Smooth muscle cell (in vitro differentiated cells): ENCODE data around the gene BACE2. TPM values are rescaled to one million over a fixed set of nuclear protein-coding genes. Genes with fewer than 3 reads are reported as not detected.

ENCODE experiments used
- DNase-seq: peaks from one replicate; lab custom pipeline; 2025; ENCODE audit not compliant: unreplicated experiment; lab: John Stamatoyannopoulos, UW
- H2AFZ ChIP-seq: fragments of 200-600 bp; sonication (generic); 2 replicates; pipeline ENCODE4 v1.6.0; 2016; ENCODE audit warnings: antibody characterized with exemption, low read depth, mild to moderate bottlenecking
- H3F3A ChIP-seq: fragments of 200-600 bp; sonication (generic); 2 replicates; pipeline ENCODE4 v1.6.0; 2017; ENCODE audit warnings: antibody characterized with exemption, low read depth
- H3K27ac ChIP-seq: fragments of 200-600 bp; sonication (generic); 2 replicates; pipeline ENCODE4 v1.5.1; 2016; ENCODE audit warnings: low read depth, mild to moderate bottlenecking
- H3K27me3 ChIP-seq: fragments of 200-600 bp; sonication (generic); 2 replicates; pipeline ENCODE4 v1.6.1; 2016; ENCODE audit warnings: low read depth, mild to moderate bottlenecking
- H3K36me3 ChIP-seq: fragments of 200-600 bp; sonication (generic); 2 replicates; pipeline ENCODE4 v1.5.1; 2016; ENCODE audit warnings: low read depth
- H3K4me1 ChIP-seq: fragments of 200-600 bp; sonication (generic); 2 replicates; pipeline ENCODE4 v1.5.1; 2016; ENCODE audit warnings: low read depth
- H3K4me2 ChIP-seq: fragments of 200-600 bp; sonication (generic); 2 replicates; pipeline ENCODE4 v1.6.0; 2016; ENCODE audit warnings: mild to moderate bottlenecking
- H3K4me3 ChIP-seq: fragments of 200-600 bp; sonication (generic); 2 replicates; pipeline ENCODE4 v1.5.1; 2016; ENCODE audit warnings: mild to moderate bottlenecking
- H3K79me2 ChIP-seq: fragments of 200-600 bp; sonication (generic); 2 replicates; pipeline ENCODE4 v1.6.0; 2016; ENCODE audit warnings: low read depth, mild to moderate bottlenecking
- H3K9ac ChIP-seq: fragments of 200-600 bp; sonication (generic); 2 replicates; pipeline ENCODE4 v1.6.0; 2016; ENCODE audit warnings: low read depth
- H3K9me3 ChIP-seq: fragments of 200-600 bp; sonication (generic); replicated peaks from 2 replicates; pipeline ENCODE4 v1.5.1; 2016; ENCODE audit warnings: low read depth
- H4K20me1 ChIP-seq: fragments of 200-600 bp; sonication (generic); 2 replicates; pipeline ENCODE4 v1.6.0; 2016; ENCODE audit warnings: low read depth
- CTCF ChIP-seq: fragments of 200-600 bp; sonication (generic); IDR thresholded peaks from 2 replicates; pipeline ENCODE4 v1.5.1; 2017; ENCODE audit warnings: borderline replicate concordance, mild to moderate bottlenecking, antibody characterized with exemption; ENCODE audit not compliant: insufficient read depth, poor library complexity, severe bottlenecking
- WGBS: methylation state at CpG from one replicate; pipeline ENCODE4 v1.1.7; 2016; ENCODE audit warnings: low lambda C conversion rate; 5-methylcytosine and 5-hydroxymethylcytosine counted together
- polyA plus RNA-seq: library from polyadenylated mRNA; unstranded; fragments of >200 nt; fragmentation: Nextera tagmentation; extraction: Ambion mirVana; gene quantifications from 2 replicates; pipeline ENCODE4 v1.2.1, GENCODE V29; 2016
- total RNA-seq: library from RNA; depleted of rRNA; stranded (reverse); fragments of >200 nt; gene quantifications from 2 replicates; pipeline ENCODE4 v1.2.3, GENCODE V29; 2014

BACE2 gene
- total and polyA plus RNA-seq, 2 experiments from 2014 or later, result 25.3 to 33.3 TPM

- H3K4me2 ChIP-seq, result no peak overlapping the region
Measured at GRCh38 chr21:41164052-41164451, 3.9 kb upstream of the BACE2 start.

GRCh38 chr21:41164981-41165655, 2.8 kb upstream of the BACE2 start:
- TF ChIP-seq CTCF, result no peak
- Histone ChIP-seq H3K4me3 (no peak overlapping the region), H2AFZ (no peak overlapping the region), H3K36me3 (no peaks in the 10 kb centered on the region), H3K27me3 (no peaks in the 10 kb centered on the region), H4K20me1 (peaks cover 5% of the 10 kb centered on the region), H3K4me2 (no peak overlapping the region), H3K79me2 (no peaks in the 10 kb centered on the region), H3F3A (peaks cover 13% of the 10 kb centered on the region), H3K4me1 (peaks cover 6% of the 10 kb centered on the region), H3K27ac (no peak overlapping the region), H3K9ac (no peak overlapping the region), H3K9me3 (no peaks in the 10 kb centered on the region)
- WGBS, result 86% methylated on average over 11 of the region's 11 CpGs
- DNase-seq, result no peak

More at GRCh38 chr21:41164052-41164451, 3.9 kb upstream of the BACE2 start:
- Histone ChIP-seq H3K4me3 (no peak overlapping the region), H2AFZ (no peak overlapping the region), H3K27me3 (no peaks in the 10 kb centered on the region), H3K27ac (no peak overlapping the region), H3K36me3 (no peaks in the 10 kb centered on the region), H3F3A (peaks cover 6% of the 10 kb centered on the region), H3K4me1 (no peaks in the 10 kb centered on the region), H3K9ac (no peak overlapping the region), H4K20me1 (no peaks in the 10 kb centered on the region), H3K9me3 (no peaks in the 10 kb centered on the region), H3K79me2 (no peaks in the 10 kb centered on the region)
- DNase-seq, result no peak
- no peak for TF ChIP-seq CTCF
- WGBS, result 87% methylated on average over 4 of the region's 4 CpGs

GRCh38 chr21:41166884-41167283, 1.1 kb upstream of the BACE2 start:
- peaks cover 18% of the 10 kb centered on the region for H4K20me1 ChIP-seq
- no peak for DNase-seq
- peaks cover 6% of the 10 kb centered on the region for H3K4me1 ChIP-seq
- H3K27me3 ChIP-seq, result no peaks in the 10 kb centered on the region
- no peaks in the 10 kb centered on the region for H3K9me3 ChIP-seq
- TF ChIP-seq CTCF, result no peak
- H3K36me3 ChIP-seq, result no peaks in the 10 kb centered on the region
- H3K4me2 ChIP-seq, result peak overlapping the region; percentile 100
- H3K4me3 ChIP-seq, result peak overlapping the region; percentile 91
- H3K79me2 ChIP-seq, result no peaks in the 10 kb centered on the region
- WGBS, result 32% methylated on average over 8 of the region's 14 CpGs
- no peak overlapping the region for H2AFZ ChIP-seq
- peaks cover 13% of the 10 kb centered on the region for H3F3A ChIP-seq
- no peak overlapping the region for H3K9ac ChIP-seq
- no peak overlapping the region for H3K27ac ChIP-seq
